22Rv1 (cell line): ENCODE results near the gene BMS1.

Experiments used
- H3K27ac ChIP-seq: fragments of 450-650 bp; 2 replicates; pipeline ENCODE4 v1.5.1; 2017
- ZFX ChIP-seq: fragments of 450-650 bp; IDR thresholded peaks from 2 replicates; pipeline ENCODE4 v1.6.1; 2017; ENCODE audit warnings: antibody characterized with exemption, borderline replicate concordance
- TF ChIP-seq, protein P1 (sequence below): fragments of 450-650 bp; IDR thresholded peaks from 2 replicates; pipeline ENCODE4 v1.5.1; 2017; ENCODE audit warnings: mild to moderate bottlenecking

The BMS1 gene

DNA sequence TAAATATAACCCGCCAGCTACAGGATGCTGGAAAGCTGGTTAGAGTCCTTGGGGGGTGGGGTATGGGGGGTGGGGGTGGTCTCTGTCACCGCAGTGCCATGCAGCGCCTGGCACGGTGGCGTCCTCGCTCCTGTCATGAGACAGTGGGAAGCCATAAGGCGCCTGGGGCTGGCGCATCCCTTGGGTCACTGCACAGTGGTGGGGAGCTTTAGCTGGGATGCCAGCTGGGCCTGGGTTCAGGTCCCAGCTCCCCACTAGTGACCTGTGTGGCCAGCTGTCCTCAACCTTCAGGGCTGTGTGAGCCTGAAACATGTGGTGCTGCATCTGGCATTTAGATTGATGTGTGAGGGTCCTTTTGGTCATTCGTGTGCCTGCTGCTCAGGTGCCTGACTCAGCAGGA, 93.9 kb downstream of the BMS1 start:
- TF ChIP-seq, protein P1, sequence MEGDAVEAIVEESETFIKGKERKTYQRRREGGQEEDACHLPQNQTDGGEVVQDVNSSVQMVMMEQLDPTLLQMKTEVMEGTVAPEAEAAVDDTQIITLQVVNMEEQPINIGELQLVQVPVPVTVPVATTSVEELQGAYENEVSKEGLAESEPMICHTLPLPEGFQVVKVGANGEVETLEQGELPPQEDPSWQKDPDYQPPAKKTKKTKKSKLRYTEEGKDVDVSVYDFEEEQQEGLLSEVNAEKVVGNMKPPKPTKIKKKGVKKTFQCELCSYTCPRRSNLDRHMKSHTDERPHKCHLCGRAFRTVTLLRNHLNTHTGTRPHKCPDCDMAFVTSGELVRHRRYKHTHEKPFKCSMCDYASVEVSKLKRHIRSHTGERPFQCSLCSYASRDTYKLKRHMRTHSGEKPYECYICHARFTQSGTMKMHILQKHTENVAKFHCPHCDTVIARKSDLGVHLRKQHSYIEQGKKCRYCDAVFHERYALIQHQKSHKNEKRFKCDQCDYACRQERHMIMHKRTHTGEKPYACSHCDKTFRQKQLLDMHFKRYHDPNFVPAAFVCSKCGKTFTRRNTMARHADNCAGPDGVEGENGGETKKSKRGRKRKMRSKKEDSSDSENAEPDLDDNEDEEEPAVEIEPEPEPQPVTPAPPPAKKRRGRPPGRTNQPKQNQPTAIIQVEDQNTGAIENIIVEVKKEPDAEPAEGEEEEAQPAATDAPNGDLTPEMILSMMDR: no peak
- TF ChIP-seq ZFX: no peak

DNA sequence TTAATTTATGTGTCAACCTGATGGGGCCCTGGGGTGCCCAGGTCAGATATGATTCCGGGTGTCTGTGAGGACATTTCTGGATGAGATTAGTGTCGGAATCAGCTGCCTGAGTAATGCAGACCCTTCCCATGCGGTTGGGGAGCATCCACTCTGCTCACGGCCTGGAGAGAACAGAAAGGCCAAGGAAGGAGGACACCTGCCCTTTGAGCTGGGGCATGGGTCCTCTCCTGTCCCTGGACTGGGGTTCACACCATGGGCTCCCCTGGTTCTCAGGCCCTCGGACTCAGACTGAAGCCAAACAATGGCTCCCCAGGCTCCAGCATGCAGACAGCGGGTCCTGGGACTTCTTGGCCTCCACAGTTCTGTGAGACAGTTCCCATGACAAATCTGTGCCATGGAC, 94.3 kb downstream of the BMS1 start:
- TF ChIP-seq ZFX: no peak
- TF ChIP-seq, protein P1: no peak
- H3K27ac ChIP-seq: no peak overlapping the region

More for the DNA sequence above, 93.9 kb downstream of the BMS1 start:
- H3K27ac ChIP-seq: no peak overlapping the region

DNA sequence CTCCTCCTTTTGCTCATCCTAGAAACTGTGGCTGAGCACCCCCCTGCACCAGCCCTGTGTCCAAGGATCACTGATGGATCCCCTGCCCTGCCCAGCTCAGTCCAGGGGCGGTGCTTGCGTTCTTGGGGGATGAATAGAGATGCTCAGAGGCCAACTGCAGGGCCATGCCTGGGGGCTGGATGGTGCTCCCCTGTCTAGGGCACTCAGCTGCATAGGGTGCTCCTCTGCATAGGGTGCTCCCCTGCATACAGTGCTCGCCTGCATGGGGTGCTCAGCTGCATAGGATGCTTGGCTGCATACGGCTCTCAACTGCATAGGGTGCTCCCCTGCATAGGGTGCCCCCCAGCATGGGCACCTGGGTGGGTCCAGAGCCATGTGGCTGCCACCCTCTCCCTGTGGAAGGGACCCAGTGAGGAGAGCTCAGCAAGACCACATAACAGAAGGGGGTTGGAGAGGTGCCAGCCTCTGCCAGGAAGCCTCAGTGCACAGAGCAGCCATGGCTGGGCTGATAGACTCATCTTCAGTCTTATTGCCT, 95.0 kb downstream of the BMS1 start:
- no peak overlapping the region for H3K27ac ChIP-seq
- TF ChIP-seq, protein P1: no peak
- TF ChIP-seq ZFX: no peak

DNA sequence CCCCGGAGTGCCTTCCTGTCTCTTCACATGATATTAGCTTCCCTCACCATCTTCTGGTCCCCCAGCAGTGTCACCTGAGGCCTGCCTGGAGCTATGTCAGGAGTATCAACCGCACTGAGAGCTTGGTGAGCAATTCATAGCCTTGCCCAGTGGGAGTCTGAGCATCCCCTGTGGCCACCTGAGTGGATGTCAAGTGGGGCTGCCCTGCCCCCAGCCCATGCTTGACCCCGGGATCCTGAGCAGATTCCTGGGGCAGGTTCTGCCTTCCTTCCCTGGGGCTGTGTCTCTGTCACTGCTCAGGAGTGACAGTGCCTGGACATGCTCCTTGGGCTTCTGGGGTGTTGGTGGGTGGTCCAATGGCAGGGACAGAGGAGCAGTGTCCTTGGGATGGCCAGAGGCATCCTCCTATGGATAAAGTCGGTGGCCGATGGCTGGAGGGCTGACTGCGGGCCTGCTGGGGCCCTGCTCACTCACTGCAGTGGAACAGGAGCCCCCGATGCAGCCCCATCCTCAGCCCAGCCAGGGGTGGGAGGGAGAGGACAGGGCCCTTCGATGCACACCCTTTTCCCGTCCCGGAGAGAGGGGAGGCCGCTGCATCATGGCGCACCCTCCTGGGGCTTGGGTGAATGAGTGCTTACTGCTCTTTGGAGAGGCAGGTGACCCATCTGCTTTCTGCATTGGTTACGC, 95.7 kb downstream of the BMS1 start:
- TF ChIP-seq, protein P1: no peak
- TF ChIP-seq ZFX: no peak
- no peak overlapping the region for H3K27ac ChIP-seq

DNA sequence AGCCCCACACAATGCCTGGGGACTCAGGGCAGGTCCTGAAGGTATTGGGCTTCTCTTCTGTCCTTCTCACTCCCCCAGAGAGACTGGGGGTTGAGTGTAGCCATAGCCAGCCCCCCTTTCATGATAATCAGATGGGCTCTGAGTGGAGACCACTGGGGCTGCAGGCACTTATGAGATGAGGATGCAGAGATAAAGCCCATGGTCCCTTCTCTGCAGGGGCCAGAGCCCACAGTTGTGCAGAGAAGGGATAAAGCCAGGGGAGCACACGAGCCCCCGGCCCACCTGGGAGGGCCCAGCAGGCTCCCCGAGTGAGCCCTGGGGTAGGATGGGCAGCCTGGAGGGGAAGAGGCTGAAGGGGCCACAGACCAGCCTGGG, 96.2 kb downstream of the BMS1 start:
- H3K27ac ChIP-seq: no peak overlapping the region
- no peak for TF ChIP-seq ZFX
- TF ChIP-seq, protein P1: no peak

DNA sequence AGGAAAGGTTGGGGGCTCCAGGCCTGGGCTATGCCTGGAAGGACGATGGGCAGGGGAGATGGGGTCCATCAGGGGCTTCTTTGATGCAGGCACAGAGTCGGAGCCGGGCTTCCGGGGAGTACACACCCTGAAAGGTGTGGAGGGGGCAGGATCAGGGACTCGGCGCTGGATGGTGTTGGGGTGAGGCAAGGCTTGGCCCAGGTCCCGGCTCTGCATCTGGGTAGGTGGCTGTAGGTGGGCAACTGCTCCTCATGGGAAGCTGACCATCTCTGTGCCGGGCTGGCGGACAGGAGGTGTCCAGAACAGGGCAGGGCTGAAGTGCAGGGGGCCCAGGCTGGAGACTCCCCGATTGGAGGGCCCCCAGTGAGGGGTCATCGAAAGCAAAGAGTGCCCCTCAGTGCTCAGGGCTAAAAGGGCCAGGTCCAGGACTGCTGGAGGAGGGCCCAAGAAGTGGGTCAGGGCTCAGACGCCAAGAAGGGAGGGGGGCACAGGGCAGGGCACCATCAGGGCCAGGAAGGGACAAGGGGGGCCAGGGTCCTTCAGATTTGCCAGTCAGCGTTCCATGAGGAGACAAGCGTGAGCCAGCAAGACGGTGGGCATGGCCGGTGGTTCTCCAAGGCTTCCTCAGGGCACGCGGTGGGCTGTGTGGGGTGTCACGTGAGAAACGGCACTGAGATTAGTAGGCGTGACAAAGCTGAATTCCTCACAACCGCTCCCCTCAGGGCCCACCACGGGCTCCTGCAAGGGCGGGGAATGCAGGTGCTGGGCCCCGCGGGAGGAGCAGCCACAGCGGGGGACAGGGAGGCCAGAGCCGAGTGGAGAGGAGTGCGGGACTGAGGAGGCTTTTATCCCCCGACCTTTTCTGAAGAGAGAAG, 97.0 kb downstream of the BMS1 start:
- no peak for TF ChIP-seq ZFX
- TF ChIP-seq, protein P1: no peak
- H3K27ac ChIP-seq: no peak overlapping the region

DNA sequence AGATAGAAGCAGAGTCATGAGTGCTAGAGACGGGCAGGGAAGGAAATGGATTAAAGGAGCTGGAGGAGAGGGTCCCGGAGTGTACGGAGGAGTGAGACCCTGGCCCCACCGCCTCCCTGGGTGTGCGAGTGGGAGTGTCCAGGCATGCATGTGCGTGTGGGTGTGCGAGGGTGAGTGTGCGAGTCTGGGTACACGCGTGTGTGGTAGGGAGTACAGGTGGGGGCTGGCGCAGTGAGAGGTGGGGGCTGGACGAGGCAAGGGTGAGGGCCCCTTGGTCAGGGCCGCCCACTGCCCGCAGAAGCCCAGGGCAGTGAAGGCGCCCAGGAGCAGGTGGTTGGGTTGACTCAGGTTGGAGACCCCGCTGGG, 97.6 kb downstream of the BMS1 start:
- no peak overlapping the region for H3K27ac ChIP-seq
- TF ChIP-seq, protein P1: no peak
- TF ChIP-seq ZFX: no peak
